ENCODE results near the gene EPB41L4A. TPM values are rescaled to one million over a fixed set of nuclear protein-coding genes. Genes with fewer than 3 reads are reported as not detected.

EPB41L4A gene
- total and polyA plus RNA-seq, 12 donors = 4.2 to 26.3 (median 9.5) TPM

DNA sequence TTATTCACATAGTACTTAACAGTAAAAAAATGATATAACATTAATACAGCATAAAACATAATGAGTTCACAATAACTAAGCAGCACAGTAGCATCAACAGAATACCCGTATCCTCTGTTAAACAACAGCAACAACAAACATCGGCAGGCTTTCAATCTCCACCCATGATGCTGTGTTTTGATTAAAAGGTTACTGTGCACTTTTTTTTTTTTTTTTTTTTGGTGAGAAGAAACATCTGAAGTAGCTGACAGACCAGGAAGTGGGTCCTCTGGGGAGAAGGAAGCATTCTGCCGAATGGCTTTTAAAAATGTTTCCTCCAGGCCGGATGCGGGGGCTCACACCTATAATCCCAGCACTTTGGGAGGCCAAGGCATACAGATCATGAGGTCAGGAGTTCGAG, 282.3 kb downstream of the EPB41L4A start:
- 55 to 62% (median 58%) methylated on average over 6 of the region's 6 CpGs for WGBS, 4 donors

DNA sequence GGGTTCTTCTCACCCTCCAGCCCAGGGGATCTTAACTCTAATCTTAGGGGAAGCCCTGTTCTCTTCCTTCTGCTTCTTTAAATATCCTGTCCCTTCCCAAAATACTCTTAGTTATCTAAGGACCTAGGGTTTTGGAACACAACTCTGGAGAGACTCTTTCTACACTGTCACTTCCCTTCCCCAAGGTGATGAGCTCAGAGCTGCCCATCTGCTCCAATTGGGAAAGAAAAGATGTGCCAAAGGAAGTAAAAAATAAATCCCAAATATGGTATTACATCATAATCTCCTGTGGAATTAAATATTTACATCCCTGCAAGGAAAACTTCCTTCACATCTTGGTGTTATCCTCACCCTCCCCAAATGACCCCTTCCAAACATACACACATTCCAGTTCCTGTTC, 291.2 kb downstream of the EPB41L4A start:
- H3K27ac ChIP-seq = no peak overlapping the region
- H3K4me1 ChIP-seq (replicated peaks in 1 of 2) = no peaks in the 10 kb centered on the region
- H3K36me3 ChIP-seq (replicated peaks in 1 of 2) = no peaks in the 10 kb centered on the region
- H3K4me3 ChIP-seq = no peak overlapping the region
- intact Hi-C loops (cut with DNase I) = no loop called here
- TF ChIP-seq POLR2A (IDR thresholded peaks at IDR 0.05) = no peak
- TF ChIP-seq, protein P1, sequence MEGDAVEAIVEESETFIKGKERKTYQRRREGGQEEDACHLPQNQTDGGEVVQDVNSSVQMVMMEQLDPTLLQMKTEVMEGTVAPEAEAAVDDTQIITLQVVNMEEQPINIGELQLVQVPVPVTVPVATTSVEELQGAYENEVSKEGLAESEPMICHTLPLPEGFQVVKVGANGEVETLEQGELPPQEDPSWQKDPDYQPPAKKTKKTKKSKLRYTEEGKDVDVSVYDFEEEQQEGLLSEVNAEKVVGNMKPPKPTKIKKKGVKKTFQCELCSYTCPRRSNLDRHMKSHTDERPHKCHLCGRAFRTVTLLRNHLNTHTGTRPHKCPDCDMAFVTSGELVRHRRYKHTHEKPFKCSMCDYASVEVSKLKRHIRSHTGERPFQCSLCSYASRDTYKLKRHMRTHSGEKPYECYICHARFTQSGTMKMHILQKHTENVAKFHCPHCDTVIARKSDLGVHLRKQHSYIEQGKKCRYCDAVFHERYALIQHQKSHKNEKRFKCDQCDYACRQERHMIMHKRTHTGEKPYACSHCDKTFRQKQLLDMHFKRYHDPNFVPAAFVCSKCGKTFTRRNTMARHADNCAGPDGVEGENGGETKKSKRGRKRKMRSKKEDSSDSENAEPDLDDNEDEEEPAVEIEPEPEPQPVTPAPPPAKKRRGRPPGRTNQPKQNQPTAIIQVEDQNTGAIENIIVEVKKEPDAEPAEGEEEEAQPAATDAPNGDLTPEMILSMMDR (IDR thresholded peaks at IDR 0.05) = no peak
- DNase-seq = no peak
- no peaks in the 10 kb centered on the region for H3K27me3 ChIP-seq
- no peaks in the 10 kb centered on the region for H3K9me3 ChIP-seq (replicated peaks in 1 of 3)

More for the DNA sequence above, 282.3 kb downstream of the EPB41L4A start:
- no peak for DNase-seq
- intact Hi-C loops (cut with DNase I) = loop anchor here in 1 of 2 donors (5.0 kb wide), 1 partner anchor 334 kb away; no protein-coding TSS in a partner anchor
- no peaks in the 10 kb centered on the region for H3K9me3 ChIP-seq (replicated peaks in 1 of 3)
- H3K27ac ChIP-seq = no peak overlapping the region
- H3K27me3 ChIP-seq = no peaks in the 10 kb centered on the region
- H3K4me1 ChIP-seq (replicated peaks in 1 of 2) = no peaks in the 10 kb centered on the region
- no peak overlapping the region for H3K4me3 ChIP-seq
- no peaks in the 10 kb centered on the region for H3K36me3 ChIP-seq (replicated peaks in 1 of 2)
- no peak for TF ChIP-seq POLR2A (IDR thresholded peaks at IDR 0.05)
- TF ChIP-seq, protein P1 (IDR thresholded peaks at IDR 0.05) = no peak

DNA sequence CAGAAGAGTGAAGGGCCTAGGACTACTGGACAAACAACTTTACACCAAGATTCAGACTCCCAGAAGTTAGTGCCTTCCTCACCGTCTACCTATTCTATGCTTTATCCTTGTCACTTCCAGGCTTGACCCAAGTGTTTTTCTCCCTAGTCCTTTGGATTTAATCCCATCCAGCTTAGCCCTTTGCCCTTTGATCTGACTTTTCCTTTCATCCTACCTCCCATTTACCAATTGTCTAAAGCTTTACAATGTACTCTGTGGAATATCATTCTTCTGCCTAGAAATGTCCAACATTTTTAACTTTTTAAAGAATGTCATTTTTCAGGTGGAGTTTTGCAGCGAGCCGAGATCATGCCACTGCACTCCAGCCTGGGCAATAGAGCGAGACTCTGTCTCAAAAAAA, 292.1 kb downstream of the EPB41L4A start:
- Histone ChIP-seq H3K36me3 (replicated peaks in 1 of 2) (no peaks in the 10 kb centered on the region), H3K27me3 (no peaks in the 10 kb centered on the region), H3K4me3 (no peak overlapping the region), H3K9me3 (replicated peaks in 1 of 3) (no peaks in the 10 kb centered on the region), H3K27ac (no peak overlapping the region), H3K4me1 (replicated peaks in 1 of 2) (no peaks in the 10 kb centered on the region)
- intact Hi-C loops (cut with DNase I) = no loop called here
- WGBS, 4 donors = 90 to 95% (median 93%) methylated on average over 4 of the region's 4 CpGs
- DNase-seq = no peak
- TF ChIP-seq, protein P1 (IDR thresholded peaks at IDR 0.05) = no peak
- no peak for TF ChIP-seq POLR2A (IDR thresholded peaks at IDR 0.05)

DNA sequence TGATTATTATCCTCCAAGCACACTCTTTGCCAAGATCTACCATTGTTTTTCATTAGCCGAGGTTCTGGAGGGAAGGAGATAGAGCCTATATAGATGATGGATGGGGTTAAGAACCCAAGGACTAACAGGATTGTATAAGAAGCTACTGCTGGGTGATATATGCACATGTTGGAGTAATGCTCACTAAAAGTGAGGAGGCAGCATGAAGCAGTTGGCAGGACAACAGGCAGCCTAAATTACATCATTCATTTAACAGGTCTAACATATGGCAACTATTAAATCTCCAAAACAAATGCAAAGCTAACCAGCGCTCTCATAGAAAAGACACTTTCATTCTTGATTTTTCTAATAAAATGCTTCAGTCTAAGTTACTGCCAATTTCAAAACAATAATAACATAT, 293.2 kb downstream of the EPB41L4A start:
- H3K36me3 ChIP-seq (replicated peaks in 1 of 2) = no peaks in the 10 kb centered on the region
- intact Hi-C loops (cut with DNase I) = no loop called here
- H3K4me3 ChIP-seq = no peak overlapping the region
- H3K4me1 ChIP-seq (replicated peaks in 1 of 2) = no peaks in the 10 kb centered on the region
- H3K27ac ChIP-seq = no peak overlapping the region
- 63 to 79% (median 77%) methylated on average over 2 of the region's 2 CpGs for WGBS, 4 donors
- TF ChIP-seq, protein P1 (IDR thresholded peaks at IDR 0.05) = no peak
- no peak for TF ChIP-seq POLR2A (IDR thresholded peaks at IDR 0.05)
- H3K9me3 ChIP-seq (replicated peaks in 1 of 3) = no peaks in the 10 kb centered on the region
- no peak for DNase-seq
- H3K27me3 ChIP-seq = no peaks in the 10 kb centered on the region

Data from adrenal gland (tissue), 12 donors.